B cell (primary cell): ENCODE measurements around the gene RBPJL.

Source experiments
- CTCF ChIP-seq: fragments of 200-600 bp; IDR thresholded peaks from one replicate; pipeline ENCODE4 v1.8.0; 2022; ENCODE audit warnings: antibody characterized with exemption, mild to moderate bottlenecking
- EZH2 ChIP-seq: IDR thresholded peaks from 2 replicates; pipeline ENCODE4 v1.6.1; 2012; ENCODE audit warnings: borderline replicate concordance, low read depth, mild to moderate bottlenecking, moderate library complexity, low read length; ENCODE audit not compliant: insufficient read depth, poor library complexity, severe bottlenecking

GRCh38 chr20:45318386-45318939, 11.8 kb downstream of the RBPJL start:
- TF ChIP-seq EZH2 = no peak
- no peak for TF ChIP-seq CTCF
